Fibroblast of the aortic adventitia (primary cell): ENCODE results near the gene SERINC2. TPM values are rescaled to one million over a fixed set of nuclear protein-coding genes. Genes with fewer than 3 reads are reported as not detected.

Experiments used
- DNase-seq: peaks from one replicate; pipeline ENCODE4 v3.0.0-alpha.2; 2010; ENCODE audit warnings: low read depth
- H3K4me3 ChIP-seq: 2 replicates; pipeline ENCODE4 v1.5.1; 2011; ENCODE audit warnings: low read depth, mild to moderate bottlenecking, control low read depth, low read length, moderate library complexity
- total RNA-seq: library from RNA; depleted of rRNA; stranded (reverse); fragments of >200 nt; gene quantifications from 2 replicates; pipeline ENCODE4 v1.2.3, GENCODE V29; 2012; ENCODE audit warnings: low replicate concordance
- TF ChIP-seq, protein P1 (sequence below): IDR thresholded peaks from 2 replicates; pipeline ENCODE4 v1.5.1; 2011; ENCODE audit warnings: mild to moderate bottlenecking, low read length, control low read depth, inconsistent platforms; ENCODE audit not compliant: insufficient read depth

SERINC2 gene
- total RNA-seq, 1 donor = 5.4 TPM

DNA sequence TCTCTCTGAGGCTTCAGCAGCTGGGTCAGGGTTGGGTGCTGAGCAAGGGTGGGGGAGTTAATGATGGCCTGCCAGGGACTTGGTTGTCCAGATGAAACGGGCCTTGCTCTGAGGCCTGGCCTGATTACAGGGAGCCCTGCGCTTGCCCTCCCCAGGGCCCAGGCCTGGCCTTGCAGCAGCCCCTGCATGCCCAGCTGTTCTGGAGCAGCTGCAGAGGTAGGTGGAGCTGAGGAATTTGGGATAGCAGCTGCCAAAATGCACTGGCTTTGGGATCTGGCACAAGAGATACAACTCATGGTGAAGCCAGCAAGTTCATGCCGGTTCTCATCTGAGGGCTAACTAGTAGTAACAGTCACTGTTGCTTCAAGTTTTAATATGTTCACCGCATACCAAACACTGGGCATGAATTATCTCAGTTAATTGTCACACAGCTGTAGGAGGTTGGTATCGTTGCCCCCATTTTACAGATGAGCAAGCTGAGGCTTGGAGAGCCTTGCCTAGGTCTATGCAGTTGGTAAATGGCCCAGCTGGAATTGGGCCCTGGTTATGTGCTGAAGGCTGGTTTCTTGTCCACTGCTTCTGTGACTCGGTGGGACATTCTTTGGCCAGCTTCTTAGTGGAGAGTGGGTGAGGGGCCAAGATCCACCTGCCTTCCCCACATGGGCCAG is 7.3 kb upstream of the SERINC2 start:
- DNase-seq = peak; percentile 48
- no peak overlapping the region for H3K4me3 ChIP-seq
- TF ChIP-seq, protein P1, sequence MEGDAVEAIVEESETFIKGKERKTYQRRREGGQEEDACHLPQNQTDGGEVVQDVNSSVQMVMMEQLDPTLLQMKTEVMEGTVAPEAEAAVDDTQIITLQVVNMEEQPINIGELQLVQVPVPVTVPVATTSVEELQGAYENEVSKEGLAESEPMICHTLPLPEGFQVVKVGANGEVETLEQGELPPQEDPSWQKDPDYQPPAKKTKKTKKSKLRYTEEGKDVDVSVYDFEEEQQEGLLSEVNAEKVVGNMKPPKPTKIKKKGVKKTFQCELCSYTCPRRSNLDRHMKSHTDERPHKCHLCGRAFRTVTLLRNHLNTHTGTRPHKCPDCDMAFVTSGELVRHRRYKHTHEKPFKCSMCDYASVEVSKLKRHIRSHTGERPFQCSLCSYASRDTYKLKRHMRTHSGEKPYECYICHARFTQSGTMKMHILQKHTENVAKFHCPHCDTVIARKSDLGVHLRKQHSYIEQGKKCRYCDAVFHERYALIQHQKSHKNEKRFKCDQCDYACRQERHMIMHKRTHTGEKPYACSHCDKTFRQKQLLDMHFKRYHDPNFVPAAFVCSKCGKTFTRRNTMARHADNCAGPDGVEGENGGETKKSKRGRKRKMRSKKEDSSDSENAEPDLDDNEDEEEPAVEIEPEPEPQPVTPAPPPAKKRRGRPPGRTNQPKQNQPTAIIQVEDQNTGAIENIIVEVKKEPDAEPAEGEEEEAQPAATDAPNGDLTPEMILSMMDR = no peak

DNA sequence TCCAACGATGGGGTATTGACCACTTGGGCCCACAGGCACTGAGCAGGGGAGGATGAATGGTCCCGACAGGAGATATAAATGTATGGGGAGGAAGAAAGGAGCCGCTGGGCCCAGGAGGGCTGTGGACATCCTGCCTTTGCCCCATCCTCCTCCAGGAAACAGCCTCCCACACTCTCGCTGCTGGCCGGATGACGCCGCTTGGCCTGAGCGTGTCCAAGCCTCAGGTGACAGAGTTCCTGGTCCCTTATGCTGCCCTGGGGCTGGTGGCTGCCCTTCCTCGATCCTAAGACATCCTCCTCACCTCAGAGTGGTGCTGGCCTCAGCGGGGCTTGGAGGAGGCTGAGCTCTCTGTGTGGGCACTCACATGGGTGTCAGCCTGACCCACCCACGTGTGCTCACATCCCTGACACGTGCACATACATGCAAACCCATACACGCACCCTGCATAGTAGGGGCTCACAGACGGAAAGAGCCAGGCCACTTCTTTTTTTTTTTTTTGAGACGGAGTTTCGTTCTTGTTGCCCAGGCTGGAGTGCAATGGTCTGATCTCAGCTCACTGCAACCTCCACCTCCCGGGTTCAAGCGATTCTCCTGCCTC is 5.9 kb upstream of the SERINC2 start:
- no peak for DNase-seq
- TF ChIP-seq, protein P1 = no peak
- H3K4me3 ChIP-seq = no peak overlapping the region

DNA sequence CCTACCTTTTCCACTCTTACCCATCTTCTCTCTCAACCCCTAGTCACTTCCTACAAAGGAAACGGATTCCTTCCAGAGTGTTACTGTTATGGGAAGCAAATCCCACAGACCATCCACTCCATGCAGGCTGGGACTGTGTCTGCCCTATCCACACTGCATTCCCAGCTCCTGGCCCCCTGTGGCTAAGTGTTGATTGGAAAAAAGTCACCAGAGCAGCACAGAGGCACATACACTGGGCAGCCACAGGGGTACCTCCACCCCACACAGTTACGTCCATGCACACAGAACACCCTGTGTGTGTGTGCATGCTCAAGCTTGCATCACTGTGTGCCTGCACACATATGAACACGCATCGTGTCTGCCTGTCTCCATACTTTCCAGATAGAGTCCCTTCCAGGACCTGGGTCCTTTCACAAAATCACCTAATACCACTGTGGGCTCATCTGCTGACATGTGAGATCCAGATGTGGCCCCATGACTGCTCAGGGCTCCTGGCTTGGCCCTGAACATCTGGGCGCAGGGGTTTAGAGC is 4.2 kb upstream of the SERINC2 start:
- TF ChIP-seq, protein P1 = no peak
- no peak overlapping the region for H3K4me3 ChIP-seq
- no peak for DNase-seq

DNA sequence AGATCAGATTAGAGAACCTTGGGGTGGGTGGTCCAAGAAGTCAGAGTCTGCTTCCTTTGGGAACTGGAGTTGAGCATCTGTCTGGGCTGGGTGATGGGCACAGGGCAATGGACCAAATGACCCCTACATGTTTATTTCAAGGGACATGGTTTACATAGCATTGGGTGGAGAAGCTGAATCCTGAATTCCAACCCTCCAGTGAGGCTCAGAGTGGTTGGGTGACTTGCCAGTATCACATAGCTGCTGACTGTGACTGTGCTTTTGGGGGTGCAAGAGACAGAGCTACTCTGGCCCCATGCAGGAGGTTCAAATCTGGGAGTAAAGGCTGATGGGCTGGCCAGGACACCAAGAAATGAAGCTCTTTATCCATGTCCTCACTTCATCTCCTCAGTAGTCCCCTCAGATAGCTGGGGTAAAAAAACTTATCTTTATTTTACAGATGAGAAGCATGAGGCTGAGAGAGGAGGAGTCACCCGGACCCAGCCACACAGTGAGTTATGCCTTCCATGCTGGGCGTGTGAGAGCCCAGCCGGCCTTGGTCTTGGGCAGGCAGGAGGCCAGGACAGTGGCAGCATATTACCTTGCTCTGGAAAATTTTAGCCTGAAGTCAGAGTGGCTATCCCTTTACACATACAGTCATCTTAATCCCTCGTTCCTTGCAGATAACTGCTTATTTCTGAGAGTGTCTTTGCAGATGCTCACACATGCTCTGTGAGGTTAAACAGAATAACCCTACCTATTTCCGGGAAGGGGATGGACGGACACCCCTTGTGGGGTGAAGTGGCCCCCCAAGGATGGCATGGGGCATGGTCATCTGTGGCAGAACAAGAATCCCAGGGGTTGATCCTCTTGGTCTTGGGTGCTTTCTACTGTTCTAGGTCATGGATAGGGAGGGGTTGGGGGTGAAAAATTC is 2.8 kb upstream of the SERINC2 start:
- no peak overlapping the region for H3K4me3 ChIP-seq
- TF ChIP-seq, protein P1 = no peak
- no peak for DNase-seq

DNA sequence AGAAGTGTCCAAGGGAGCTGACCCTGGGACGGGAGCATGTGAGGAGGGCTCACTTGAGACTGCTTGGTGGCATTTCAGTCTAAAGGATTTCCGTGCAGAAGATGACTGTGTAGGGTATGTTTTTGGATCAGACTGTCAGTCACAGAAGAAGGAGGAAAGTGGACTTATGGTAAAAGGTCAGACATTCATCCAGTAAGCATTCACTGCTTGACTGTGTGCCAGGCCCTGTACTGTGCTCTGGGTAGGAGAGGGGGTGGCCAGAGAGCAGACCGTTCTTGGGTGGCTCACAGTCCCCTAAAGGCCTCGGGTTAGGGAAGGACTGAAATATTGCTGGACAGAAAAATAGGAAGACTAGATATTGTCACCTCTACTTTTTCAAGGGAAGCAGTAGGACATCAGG is 2.1 kb upstream of the SERINC2 start:
- peak; percentile 47 for DNase-seq
- TF ChIP-seq, protein P1 = no peak
- H3K4me3 ChIP-seq = no peak overlapping the region

DNA sequence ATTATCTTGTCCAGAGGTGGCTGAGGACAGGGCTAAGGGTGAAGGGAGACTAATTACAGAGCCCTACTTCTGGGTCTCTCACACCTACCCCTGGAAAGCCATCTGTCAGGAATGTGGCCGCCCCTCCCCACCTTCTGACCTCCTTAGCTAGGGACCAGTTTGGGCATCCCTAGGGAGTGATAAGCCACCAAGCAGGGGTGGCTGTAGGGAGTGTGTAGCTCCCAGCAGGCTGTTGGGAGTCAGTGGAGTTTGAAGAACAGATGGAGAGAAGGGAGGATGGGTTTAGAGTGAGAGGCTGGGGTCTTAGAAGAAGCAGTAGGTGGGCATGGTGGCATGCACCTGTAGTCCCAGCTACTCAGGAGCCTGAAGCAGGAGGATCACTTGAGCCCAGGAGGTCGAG is 808 bp upstream of the SERINC2 start:
- H3K4me3 ChIP-seq = no peak overlapping the region

More for the DNA sequence above, 808 bp upstream of the SERINC2 start:
- DNase-seq = no peak
- TF ChIP-seq, protein P1 = no peak
